HG02678 (cell line): ENCODE results near the gene RHEB.
"Not testable (repeated sequence)": the region's sequence is repeated elsewhere in the genome, so short reads cannot be mapped to it uniquely, and the experiment has no call there.

Source experiments
- ATAC-seq: cut with Tn5 transposase; IDR thresholded peaks from one replicate; pipeline ENCODE4 v1.9.1; 2021; ENCODE audit warnings: mild to moderate bottlenecking, moderate library complexity; ENCODE audit not compliant: unreplicated experiment

The RHEB gene

GRCh38 chr7:151519765-151520418 is at the start of gene RHEB:
Gene RHEB (minus strand): TSS chr7:151519895. CDS start chr7:151519511, 384 bp downstream.
- ATAC-seq, result peak; percentile 78

GRCh38 chr7:151566897-151567320 is 47.2 kb upstream of the RHEB start:
- ATAC-seq, result no peak

- no peak for ATAC-seq
Measured at GRCh38 chr7:151565541-151565940, 45.8 kb upstream of the RHEB start.

- no peak for ATAC-seq
Measured at GRCh38 chr7:151560243-151560642, 40.5 kb upstream of the RHEB start.

GRCh38 chr7:151559557-151560183 is 40.0 kb upstream of the RHEB start:
- no peak for ATAC-seq

GRCh38 chr7:151558575-151558974 is 38.9 kb upstream of the RHEB start:
- no peak for ATAC-seq

- ATAC-seq, result no peak
Measured at GRCh38 chr7:151556592-151556991, 36.9 kb upstream of the RHEB start.

GRCh38 chr7:151553356-151553755 is 33.7 kb upstream of the RHEB start:
- no peak for ATAC-seq

- no peak for ATAC-seq
Measured at GRCh38 chr7:151552352-151553028, 32.8 kb upstream of the RHEB start.

GRCh38 chr7:151551820-151552219 is 32.1 kb upstream of the RHEB start:
- no peak for ATAC-seq

- ATAC-seq, result no peak
Measured at GRCh38 chr7:151550656-151551286, 31.1 kb upstream of the RHEB start.

- ATAC-seq, result no peak
Measured at GRCh38 chr7:151549644-151550043, 29.9 kb upstream of the RHEB start.

- ATAC-seq, result no peak
Measured at GRCh38 chr7:151549083-151549482, 29.4 kb upstream of the RHEB start.

- ATAC-seq, result no peak
Measured at GRCh38 chr7:151544183-151544582, 24.5 kb upstream of the RHEB start.

- no peak for ATAC-seq
Measured at GRCh38 chr7:151542606-151543130, 23.0 kb upstream of the RHEB start.

- ATAC-seq, result no peak
Measured at GRCh38 chr7:151541709-151542499, 22.2 kb upstream of the RHEB start.

GRCh38 chr7:151540146-151540545 is 20.5 kb upstream of the RHEB start:
- no peak for ATAC-seq

- peak; percentile 74 for ATAC-seq
Measured at GRCh38 chr7:151539088-151539671, 19.5 kb upstream of the RHEB start.

- no peak for ATAC-seq
Measured at GRCh38 chr7:151537818-151538561, 18.3 kb upstream of the RHEB start.

- not testable (repeated sequence) for ATAC-seq
Measured at GRCh38 chr7:151536178-151536577, 16.5 kb upstream of the RHEB start.
